Body of pancreas (tissue), 4 donors: Measurements from ENCODE around the gene GALNT16.

ENCODE experiments used
- POLR2A ChIP-seq, 3 donors: fragments of 450-650 bp; IDR thresholded peaks; one replicate each; pipeline ENCODE4 v1.6.1; 2016; ENCODE audit warnings: antibody characterized with exemption in 3 of 3, mild to moderate bottlenecking in 2 of 3
- TF ChIP-seq, protein P1 (sequence below), 7 experiments: fragments of 450-650 bp in 4 of 7; fragments of 200-600 bp in 3 of 7; sonication (generic) in 3 of 7; IDR thresholded peaks; one replicate each; pipeline ENCODE4 v1.5.1; 2016 to 2019; ENCODE audit warnings: antibody characterized with exemption in 7 of 7

DNA sequence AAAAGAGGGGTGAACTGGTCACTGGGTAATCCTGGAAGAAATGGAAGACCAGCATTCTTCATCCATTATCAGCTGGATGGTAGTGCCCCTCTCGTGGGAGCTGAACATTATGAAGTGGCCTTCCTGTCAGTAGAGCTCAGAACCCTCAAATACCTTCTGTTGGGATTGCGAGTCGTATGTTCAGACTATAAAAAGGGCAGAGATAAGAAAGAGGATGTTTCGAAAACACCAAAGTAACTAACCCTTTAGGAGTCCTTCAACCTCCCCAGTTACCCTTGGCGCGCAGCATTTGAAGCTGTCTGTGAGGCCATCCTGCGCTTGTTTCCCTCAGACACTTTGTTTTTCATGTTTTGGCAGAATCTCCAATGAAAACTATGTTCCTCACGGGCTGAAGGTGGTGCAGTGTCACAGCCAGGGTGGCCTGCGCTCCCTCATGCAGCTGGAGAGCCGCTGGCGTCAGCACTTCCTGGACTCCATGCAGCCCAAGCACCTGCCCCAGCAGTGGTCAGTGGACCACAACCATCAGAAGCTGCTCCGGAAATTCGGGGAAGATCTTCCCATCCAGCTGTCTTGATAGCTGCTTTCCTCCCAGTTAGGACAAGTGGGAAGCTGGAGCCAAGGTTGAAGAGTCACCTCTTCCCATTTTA lies 19.3 kb upstream of the GALNT16 start:
- TF ChIP-seq, protein P1, sequence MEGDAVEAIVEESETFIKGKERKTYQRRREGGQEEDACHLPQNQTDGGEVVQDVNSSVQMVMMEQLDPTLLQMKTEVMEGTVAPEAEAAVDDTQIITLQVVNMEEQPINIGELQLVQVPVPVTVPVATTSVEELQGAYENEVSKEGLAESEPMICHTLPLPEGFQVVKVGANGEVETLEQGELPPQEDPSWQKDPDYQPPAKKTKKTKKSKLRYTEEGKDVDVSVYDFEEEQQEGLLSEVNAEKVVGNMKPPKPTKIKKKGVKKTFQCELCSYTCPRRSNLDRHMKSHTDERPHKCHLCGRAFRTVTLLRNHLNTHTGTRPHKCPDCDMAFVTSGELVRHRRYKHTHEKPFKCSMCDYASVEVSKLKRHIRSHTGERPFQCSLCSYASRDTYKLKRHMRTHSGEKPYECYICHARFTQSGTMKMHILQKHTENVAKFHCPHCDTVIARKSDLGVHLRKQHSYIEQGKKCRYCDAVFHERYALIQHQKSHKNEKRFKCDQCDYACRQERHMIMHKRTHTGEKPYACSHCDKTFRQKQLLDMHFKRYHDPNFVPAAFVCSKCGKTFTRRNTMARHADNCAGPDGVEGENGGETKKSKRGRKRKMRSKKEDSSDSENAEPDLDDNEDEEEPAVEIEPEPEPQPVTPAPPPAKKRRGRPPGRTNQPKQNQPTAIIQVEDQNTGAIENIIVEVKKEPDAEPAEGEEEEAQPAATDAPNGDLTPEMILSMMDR (IDR thresholded peaks at IDR 0.05): no peak
- TF ChIP-seq POLR2A (IDR thresholded peaks at IDR 0.05): no peak
